ENCODE results near the gene PRR20G. TPM values are rescaled to one million over a fixed set of nuclear protein-coding genes. Genes with fewer than 3 reads are reported as not detected.

PRR20G gene
- total and polyA plus RNA-seq, 2 donors (not counting 3 experiments of a cell fraction or from before 2014, with no cell fraction given) = not detected

- Histone ChIP-seq H3K36me3 (ENCODE audit: control insufficient read depth in 2 of 2, extremely low read depth in 1 of 2, insufficient read depth in 2 of 2, low read length in 2 of 2) (no peaks in the 10 kb centered on the region), H3K9me3 (replicated peaks; ENCODE audit: control insufficient read depth, insufficient read depth, low read length) (no peaks in the 10 kb centered on the region), H3K4me3 (replicated peaks in 1 of 3; ENCODE audit: insufficient read depth in 1 of 3, low read depth in 1 of 3, low read length in 3 of 3) (no peak overlapping the region), H3K27me3 (ENCODE audit: control insufficient read depth in 2 of 2, insufficient read depth in 2 of 2, low read length in 2 of 2) (no peaks in the 10 kb centered on the region), H2AFZ (ENCODE audit: low read depth, low read length) (no peak overlapping the region), H3K9me1 (replicated peaks; ENCODE audit: control insufficient read depth, extremely low read depth, insufficient read depth, low read length) (no peaks in the 10 kb centered on the region), H3K9ac (replicated peaks; ENCODE audit: extremely low read depth, insufficient read depth, low read length) (no peak overlapping the region), H3K27ac (ENCODE audit: insufficient read depth, low read depth, low read length) (no peak overlapping the region), H3K79me2 (ENCODE audit: control insufficient read depth, insufficient read depth, low read length) (no peaks in the 10 kb centered on the region), H4K20me1 (replicated peaks; ENCODE audit: control insufficient read depth, extremely low read depth, insufficient read depth, low read length) (no peaks in the 10 kb centered on the region), H3K4me1 (ENCODE audit: control insufficient read depth, extremely low read depth, insufficient read depth, low read length) (no peaks in the 10 kb centered on the region), H3K4me2 (ENCODE audit: insufficient read depth, low read length) (no peak overlapping the region)
- no TSS peak for BruUV-seq (replicated peaks)
- CTCF ChIA-PET = no interaction called here
- DNase-seq (ENCODE audit: low read depth, low spot score) (no peak), FAIRE-seq (no peak)
- intact Hi-C loops (cut with micrococcal nuclease) (no loop called here), dilution Hi-C loops (cut with MboI; ENCODE audit: extremely low pct_ligation_motif_present, low sequenced_read_pairs) (no loop called here)
- TF ChIP-seq GATA2 (IDR thresholded peaks at IDR 0.05; ENCODE audit: insufficient read depth, insufficient read length, low read depth, low read length) (no peak), MYC (IDR thresholded peaks at IDR 0.05; ENCODE audit: low read depth, low read length) (no peak), POLR2A (IDR thresholded peaks at IDR 0.05; ENCODE audit: low read depth, low read length) (no peak), POLR2AphosphoS5 (IDR thresholded peaks at IDR 0.05; ENCODE audit: insufficient read depth, low read depth, low read length) (no peak), FOS (IDR thresholded peaks at IDR 0.05; ENCODE audit: borderline replicate concordance, insufficient read depth, low read length) (no peak), EZH2 (IDR thresholded peaks at IDR 0.05; ENCODE audit: borderline replicate concordance, low read depth, low read length, severe bottlenecking) (no peak), JUN (IDR thresholded peaks at IDR 0.05; ENCODE audit: borderline replicate concordance, insufficient read depth, insufficient read length, low read depth) (no peak)
- TF ChIP-seq, protein P1, sequence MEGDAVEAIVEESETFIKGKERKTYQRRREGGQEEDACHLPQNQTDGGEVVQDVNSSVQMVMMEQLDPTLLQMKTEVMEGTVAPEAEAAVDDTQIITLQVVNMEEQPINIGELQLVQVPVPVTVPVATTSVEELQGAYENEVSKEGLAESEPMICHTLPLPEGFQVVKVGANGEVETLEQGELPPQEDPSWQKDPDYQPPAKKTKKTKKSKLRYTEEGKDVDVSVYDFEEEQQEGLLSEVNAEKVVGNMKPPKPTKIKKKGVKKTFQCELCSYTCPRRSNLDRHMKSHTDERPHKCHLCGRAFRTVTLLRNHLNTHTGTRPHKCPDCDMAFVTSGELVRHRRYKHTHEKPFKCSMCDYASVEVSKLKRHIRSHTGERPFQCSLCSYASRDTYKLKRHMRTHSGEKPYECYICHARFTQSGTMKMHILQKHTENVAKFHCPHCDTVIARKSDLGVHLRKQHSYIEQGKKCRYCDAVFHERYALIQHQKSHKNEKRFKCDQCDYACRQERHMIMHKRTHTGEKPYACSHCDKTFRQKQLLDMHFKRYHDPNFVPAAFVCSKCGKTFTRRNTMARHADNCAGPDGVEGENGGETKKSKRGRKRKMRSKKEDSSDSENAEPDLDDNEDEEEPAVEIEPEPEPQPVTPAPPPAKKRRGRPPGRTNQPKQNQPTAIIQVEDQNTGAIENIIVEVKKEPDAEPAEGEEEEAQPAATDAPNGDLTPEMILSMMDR (IDR thresholded peaks at IDR 0.05; ENCODE audit: extremely low read depth in 1 of 2, insufficient read depth in 1 of 2, low read depth in 1 of 2, low read length in 2 of 2) = no peak
- TF ChIP-seq, protein P2, sequence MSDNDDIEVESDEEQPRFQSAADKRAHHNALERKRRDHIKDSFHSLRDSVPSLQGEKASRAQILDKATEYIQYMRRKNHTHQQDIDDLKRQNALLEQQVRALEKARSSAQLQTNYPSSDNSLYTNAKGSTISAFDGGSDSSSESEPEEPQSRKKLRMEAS (IDR thresholded peaks at IDR 0.05; ENCODE audit: insufficient read depth, insufficient read length) = no peak
- POLR2A ChIA-PET = interaction anchor here (0.6 kb wide), 1 partner anchor 1773 kb away, joined by 6 read pairs; no protein-coding TSS in a partner anchor
These were observed 32.8 kb upstream of the PRR20G start for GRCh38 chr3:127320529-127321121.
